Measurements from ENCODE around the gene SPACA9. TPM values are rescaled to one million over a fixed set of nuclear protein-coding genes. Genes with fewer than 3 reads are reported as not detected.

Gene SPACA9
- total RNA-seq, 1 experiment from 2014 or later, result 2.1 TPM

GRCh38 chr9:132857616-132858342, 20.9 kb upstream of the SPACA9 start:
- no peak overlapping the region for H3K27ac ChIP-seq (ENCODE audit: low read depth, low read length, poor library complexity, severe bottlenecking)
- H3K4me3 ChIP-seq (ENCODE audit: low read depth, low read length, poor library complexity, severe bottlenecking), result no peak overlapping the region
- no peaks in the 10 kb centered on the region for H3K36me3 ChIP-seq (ENCODE audit: insufficient read depth, low read length, poor library complexity, severe bottlenecking)
- CTCF ChIA-PET, result no interaction called here
- DNase-seq (ENCODE audit: low spot score), result peak; percentile 47
- POLR2A ChIA-PET (ENCODE audit: low non-redundant PET), result no interaction called here
- H3K4me1 ChIP-seq (ENCODE audit: insufficient read depth, low read length, poor library complexity, severe bottlenecking), result peaks cover 12% of the 10 kb centered on the region
- no peaks in the 10 kb centered on the region for H3K9me3 ChIP-seq (ENCODE audit: low read depth, low read length, poor library complexity, severe bottlenecking)
- no TSS peak for BruUV-seq (replicated peaks)
- TF ChIP-seq CTCF (conservative IDR thresholded peaks at IDR 0.05; ENCODE audit: low read depth, low read length) (no peak), EZH2 (IDR thresholded peaks at IDR 0.05; ENCODE audit: borderline replicate concordance, low read depth, low read length, poor library complexity, severe bottlenecking) (no peak)
- no peaks in the 10 kb centered on the region for H3K27me3 ChIP-seq (replicated peaks; ENCODE audit: insufficient read depth, low read depth, low read length, poor library complexity)
- intact Hi-C loops (cut with micrococcal nuclease; ENCODE audit: unreplicated experiment), result no loop called here

DNA sequence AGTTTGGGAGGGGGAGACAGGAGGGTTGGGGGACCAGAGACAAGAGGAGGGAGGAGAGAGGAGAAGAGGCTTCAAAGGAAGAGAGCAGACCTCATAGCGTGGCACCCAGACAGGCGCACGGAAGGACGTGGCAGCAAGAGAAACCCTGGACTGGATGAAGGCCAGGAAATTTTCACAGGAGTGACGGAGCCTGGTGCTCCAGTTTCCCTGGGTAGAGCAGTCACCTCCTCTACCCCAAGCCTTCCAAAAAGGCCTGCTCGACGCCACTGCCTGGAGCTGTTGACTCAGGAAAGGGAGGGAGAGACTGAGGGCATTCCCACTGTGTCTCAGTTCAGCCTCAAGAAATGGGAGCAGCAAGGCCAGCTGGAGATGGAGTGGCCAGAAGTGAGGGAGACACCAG, 19.9 kb upstream of the SPACA9 start:
- Histone ChIP-seq H3K27me3 (replicated peaks; ENCODE audit: insufficient read depth, low read depth, low read length, poor library complexity) (no peaks in the 10 kb centered on the region), H3K9me3 (ENCODE audit: low read depth, low read length, poor library complexity, severe bottlenecking) (no peaks in the 10 kb centered on the region), H3K36me3 (ENCODE audit: insufficient read depth, low read length, poor library complexity, severe bottlenecking) (no peaks in the 10 kb centered on the region), H3K4me1 (ENCODE audit: insufficient read depth, low read length, poor library complexity, severe bottlenecking) (peaks cover 12% of the 10 kb centered on the region), H3K4me3 (ENCODE audit: low read depth, low read length, poor library complexity, severe bottlenecking) (no peak overlapping the region), H3K27ac (ENCODE audit: low read depth, low read length, poor library complexity, severe bottlenecking) (no peak overlapping the region)
- ChIA-PET POLR2A (ENCODE audit: low non-redundant PET) (no interaction called here), CTCF (no interaction called here)
- no TSS peak for BruUV-seq (replicated peaks)
- no peak for TF ChIP-seq CTCF (conservative IDR thresholded peaks at IDR 0.05; ENCODE audit: low read depth, low read length)
- no peak for TF ChIP-seq EZH2 (IDR thresholded peaks at IDR 0.05; ENCODE audit: borderline replicate concordance, low read depth, low read length, poor library complexity, severe bottlenecking)
- no peak for DNase-seq (ENCODE audit: low spot score)
- intact Hi-C loops (cut with micrococcal nuclease; ENCODE audit: unreplicated experiment), result no loop called here

DNA sequence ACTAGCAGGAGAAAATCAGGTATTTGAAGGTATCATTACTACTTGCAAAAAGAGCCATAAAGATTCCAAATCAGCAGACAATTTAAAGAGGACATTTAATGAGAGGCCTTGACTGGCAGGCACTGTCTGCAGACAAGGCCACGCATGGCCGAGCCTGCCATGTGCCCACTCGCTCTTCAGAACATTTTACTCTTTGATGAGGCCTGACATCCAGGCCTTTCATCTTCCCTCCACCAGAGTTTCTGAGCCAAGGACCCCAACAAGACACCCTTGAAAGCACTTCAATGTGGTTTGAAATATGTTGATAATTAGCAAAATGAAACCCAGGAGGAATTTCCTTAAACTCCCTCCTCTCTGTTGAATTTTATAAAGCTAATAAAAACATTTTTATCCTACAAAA, 17.0 kb upstream of the SPACA9 start:
- intact Hi-C loops (cut with micrococcal nuclease; ENCODE audit: unreplicated experiment), result no loop called here
- peaks cover 12% of the 10 kb centered on the region for H3K4me1 ChIP-seq (ENCODE audit: insufficient read depth, low read length, poor library complexity, severe bottlenecking)
- H3K4me3 ChIP-seq (ENCODE audit: low read depth, low read length, poor library complexity, severe bottlenecking), result no peak overlapping the region
- H3K36me3 ChIP-seq (ENCODE audit: insufficient read depth, low read length, poor library complexity, severe bottlenecking), result no peaks in the 10 kb centered on the region
- no peak for TF ChIP-seq CTCF (conservative IDR thresholded peaks at IDR 0.05; ENCODE audit: low read depth, low read length)
- TF ChIP-seq EZH2 (IDR thresholded peaks at IDR 0.05; ENCODE audit: borderline replicate concordance, low read depth, low read length, poor library complexity, severe bottlenecking), result no peak
- no peaks in the 10 kb centered on the region for H3K9me3 ChIP-seq (ENCODE audit: low read depth, low read length, poor library complexity, severe bottlenecking)
- BruUV-seq (replicated peaks), result no TSS peak
- no peaks in the 10 kb centered on the region for H3K27me3 ChIP-seq (replicated peaks; ENCODE audit: insufficient read depth, low read depth, low read length, poor library complexity)
- H3K27ac ChIP-seq (ENCODE audit: low read depth, low read length, poor library complexity, severe bottlenecking), result no peak overlapping the region
- CTCF ChIA-PET, result no interaction called here
- DNase-seq (ENCODE audit: low spot score), result no peak
- POLR2A ChIA-PET (ENCODE audit: low non-redundant PET), result no interaction called here

Data from A673 (cell line).